GM12801 (cell line): ENCODE results near the gene CDH5.

ENCODE experiments used
- TF ChIP-seq, protein P1 (sequence below): IDR thresholded peaks from one replicate; pipeline ENCODE4 v1.5.1; 2011; ENCODE audit warnings: control low read depth; ENCODE audit not compliant: insufficient read length; ENCODE audit errors: extremely low read depth

Gene CDH5

DNA sequence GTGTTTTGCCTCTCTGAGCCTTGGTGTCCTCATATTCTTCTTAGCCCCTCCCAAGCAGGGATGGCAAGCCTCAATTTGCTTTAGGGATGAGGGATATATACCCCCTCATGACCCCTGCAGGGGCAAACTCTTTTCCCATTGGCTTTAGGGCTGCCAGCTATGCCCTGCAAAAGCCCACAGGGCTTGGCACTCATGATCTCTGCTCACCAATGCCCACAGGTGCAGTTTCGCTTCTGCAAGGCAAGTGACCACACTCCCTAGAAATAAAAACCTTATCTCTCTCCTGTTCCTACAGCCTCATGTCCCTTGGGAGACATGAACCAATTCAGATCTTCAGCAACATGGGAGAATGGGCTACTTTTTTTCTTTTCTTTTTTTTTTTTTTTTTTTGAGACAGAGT is 69.4 kb downstream of the CDH5 start:
- TF ChIP-seq, protein P1, sequence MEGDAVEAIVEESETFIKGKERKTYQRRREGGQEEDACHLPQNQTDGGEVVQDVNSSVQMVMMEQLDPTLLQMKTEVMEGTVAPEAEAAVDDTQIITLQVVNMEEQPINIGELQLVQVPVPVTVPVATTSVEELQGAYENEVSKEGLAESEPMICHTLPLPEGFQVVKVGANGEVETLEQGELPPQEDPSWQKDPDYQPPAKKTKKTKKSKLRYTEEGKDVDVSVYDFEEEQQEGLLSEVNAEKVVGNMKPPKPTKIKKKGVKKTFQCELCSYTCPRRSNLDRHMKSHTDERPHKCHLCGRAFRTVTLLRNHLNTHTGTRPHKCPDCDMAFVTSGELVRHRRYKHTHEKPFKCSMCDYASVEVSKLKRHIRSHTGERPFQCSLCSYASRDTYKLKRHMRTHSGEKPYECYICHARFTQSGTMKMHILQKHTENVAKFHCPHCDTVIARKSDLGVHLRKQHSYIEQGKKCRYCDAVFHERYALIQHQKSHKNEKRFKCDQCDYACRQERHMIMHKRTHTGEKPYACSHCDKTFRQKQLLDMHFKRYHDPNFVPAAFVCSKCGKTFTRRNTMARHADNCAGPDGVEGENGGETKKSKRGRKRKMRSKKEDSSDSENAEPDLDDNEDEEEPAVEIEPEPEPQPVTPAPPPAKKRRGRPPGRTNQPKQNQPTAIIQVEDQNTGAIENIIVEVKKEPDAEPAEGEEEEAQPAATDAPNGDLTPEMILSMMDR = no peak

- TF ChIP-seq, protein P1 = no peak
Observed at GRCh38 chr16:66437391-66437945, 71.0 kb downstream of the CDH5 start.

DNA sequence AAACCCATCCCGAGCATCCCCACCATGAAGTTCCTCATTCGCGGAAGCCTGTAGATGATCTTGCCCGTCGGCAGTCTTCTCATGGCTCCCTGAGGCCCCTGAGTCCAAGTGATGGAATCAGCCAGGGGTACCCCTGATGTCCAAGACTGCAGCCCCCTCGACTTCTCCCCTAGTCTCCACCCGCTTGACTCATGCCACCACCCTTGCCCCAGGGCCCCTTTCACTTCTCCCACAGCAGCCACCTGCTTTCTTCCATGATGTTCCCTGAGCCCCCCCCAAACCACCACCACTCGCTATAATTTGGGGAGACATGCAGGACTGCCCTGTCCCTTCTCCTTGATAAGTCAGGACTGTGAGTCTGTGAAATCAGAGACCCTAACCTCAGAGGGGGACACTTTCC is 72.0 kb downstream of the CDH5 start:
- TF ChIP-seq, protein P1 = no peak

DNA sequence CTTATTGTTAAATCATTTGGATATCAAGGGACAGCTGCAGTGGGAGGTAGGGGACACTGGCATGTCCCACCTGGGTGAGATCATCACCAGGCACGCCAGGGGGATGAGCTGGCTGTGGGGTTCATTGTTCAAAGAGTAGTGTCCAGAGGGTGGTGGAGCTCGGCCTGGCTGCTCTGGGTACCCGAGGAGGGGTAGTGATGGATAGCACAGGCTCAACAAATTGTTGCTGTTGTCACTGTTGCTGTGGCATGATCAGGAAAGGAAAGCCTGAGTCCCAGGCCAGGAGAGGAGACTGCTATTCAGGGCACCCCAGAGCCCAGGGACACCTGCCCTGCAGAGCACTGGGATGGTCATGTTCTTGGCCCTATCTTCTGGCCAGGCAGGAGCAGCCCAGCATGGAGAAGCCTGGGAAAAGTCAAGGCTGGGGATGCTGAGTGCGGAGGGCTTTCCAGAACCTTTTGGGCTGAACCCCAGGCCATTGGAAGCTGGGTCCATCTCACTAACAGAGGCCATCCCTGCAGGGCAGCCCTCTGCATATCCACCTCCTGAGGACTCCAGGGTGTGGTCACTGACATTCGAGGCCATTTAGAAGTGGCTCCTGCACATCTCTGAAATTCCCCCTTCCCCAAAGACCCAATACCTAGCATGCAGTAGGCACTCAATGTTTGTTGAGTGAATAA is 72.7 kb downstream of the CDH5 start:
- TF ChIP-seq, protein P1 = no peak

DNA sequence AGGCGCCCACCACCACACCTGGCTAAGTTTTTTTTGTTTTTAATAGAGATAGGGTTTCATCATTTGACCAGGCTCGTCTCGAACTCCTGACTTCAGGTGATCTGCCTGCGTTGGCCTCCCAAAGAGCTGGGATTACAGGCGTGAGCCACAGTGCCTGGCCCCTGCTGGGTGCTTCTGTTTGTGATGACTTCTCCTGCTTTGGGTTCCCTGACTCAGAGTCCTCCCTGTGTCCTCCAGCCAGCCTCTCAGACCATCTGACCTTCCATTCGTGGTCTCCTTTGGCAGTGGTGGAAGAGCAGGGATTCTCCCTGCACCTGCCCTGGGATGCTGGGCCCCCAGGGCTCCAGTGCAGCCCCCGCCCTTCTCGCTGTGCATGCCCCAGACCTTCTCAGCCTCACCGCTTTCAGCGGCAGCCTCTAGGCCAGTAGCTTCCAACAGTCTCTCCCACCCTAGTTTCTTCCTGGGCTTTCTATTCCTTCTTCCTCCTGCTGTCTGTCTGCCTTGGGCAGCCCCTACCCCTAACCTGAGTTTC is 73.8 kb downstream of the CDH5 start:
- TF ChIP-seq, protein P1 = no peak

DNA sequence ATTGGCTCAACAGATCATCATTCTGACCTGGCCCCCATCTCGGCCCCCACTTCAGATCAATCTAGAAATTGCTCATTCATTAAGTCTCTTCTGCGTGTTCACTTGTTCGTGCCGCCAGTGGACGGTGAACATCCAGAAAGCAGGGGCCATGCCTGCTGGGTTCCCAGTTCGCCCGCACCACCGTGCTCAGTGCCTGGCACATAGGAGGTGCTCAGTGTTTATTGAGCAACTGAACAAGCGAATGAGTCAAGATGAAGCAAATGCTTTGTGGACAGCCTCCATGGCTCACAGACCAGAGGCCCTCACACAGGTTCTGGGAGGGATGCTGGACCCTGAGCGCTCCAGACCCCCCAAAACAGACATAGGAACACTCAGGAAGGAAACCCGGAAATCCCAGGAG is 74.5 kb downstream of the CDH5 start:
- TF ChIP-seq, protein P1 = no peak

DNA sequence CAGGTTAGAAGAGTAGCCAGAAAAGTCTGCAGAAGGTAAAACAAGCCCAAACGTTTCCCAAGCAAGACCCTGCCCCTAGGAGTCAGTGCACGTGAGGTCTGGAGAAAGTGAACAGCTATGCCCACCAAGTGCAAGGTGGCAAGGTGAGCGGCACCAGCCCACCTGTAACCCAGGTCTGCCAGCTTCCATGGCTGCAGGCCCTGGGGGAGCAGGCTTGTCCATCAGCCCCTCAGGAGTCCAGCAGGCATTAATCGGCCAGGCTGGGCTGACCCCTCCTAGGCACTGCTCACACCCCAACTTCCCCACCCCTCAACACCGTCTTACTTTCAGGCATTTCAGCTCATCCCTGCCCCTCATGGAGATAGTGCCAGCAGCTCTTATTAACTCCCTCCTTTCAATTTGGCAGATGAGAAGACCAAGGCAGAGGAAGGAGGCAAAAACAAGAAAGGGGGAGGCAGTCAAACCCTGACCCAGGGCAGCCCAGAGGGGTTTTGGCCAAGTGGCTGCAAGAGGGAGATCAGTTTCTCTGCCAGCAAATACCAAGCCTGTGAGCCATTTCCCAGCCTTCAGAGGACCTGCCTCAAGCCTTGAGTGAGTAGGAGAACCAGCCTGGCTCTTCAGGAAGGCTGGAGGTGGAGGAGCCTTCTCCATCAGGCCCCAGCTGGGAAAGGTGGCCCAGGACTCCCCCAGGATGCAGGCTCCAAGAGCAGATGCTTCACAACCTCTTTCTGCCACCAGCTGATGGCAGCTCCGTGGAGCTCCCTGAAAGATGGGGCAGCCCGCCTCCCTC is 75.3 kb downstream of the CDH5 start:
- TF ChIP-seq, protein P1 = no peak
